ENCODE measurements around the gene CXCR1. TPM values are rescaled to one million over a fixed set of nuclear protein-coding genes. Genes with fewer than 3 reads are reported as not detected.

Gene CXCR1
- not detected for total RNA-seq

GRCh38 chr2:218166791-218167190, at the start of gene CXCR1:
TSS of gene CXCR1 (minus strand) at chr2:218166962. CDS start at chr2:218165211, 1,751 bp downstream.
- DNase-seq (peak; percentile 54), ATAC-seq (peak; percentile 91)
- H3K27me3 Mint-ChIP-seq, result peaks cover 2% of the 10 kb centered on the region
- ChIA-PET CTCF (interaction anchor here (0.8 to 3.6 kb wide), 12 partner anchors 9 to 280 kb away, joined by 3 to 23 read pairs (median 5); partner anchors contain the start of gene RUFY4), POLR2A (interaction anchor here (1.3 to 1.5 kb wide), 2 partner anchors 104 to 120 kb away, joined by 3 to 4 read pairs; partner anchors contain the start of gene PNKD)
- intact Hi-C loops (cut with micrococcal nuclease), result no loop called here
- TF ChIP-seq CTCF (IDR thresholded peaks at IDR 0.05), result no peak
- no peak within 1 kb of the TSS for H3K4me3 Mint-ChIP-seq
- peaks cover 19% of the 10 kb centered on the region for H3K4me1 Mint-ChIP-seq (ENCODE audit: low read depth)
- no peaks in the 10 kb centered on the region for H3K36me3 Mint-ChIP-seq (ENCODE audit: low read depth)
- H3K27ac Mint-ChIP-seq, result no peak within 1 kb of the TSS
- no peaks in the 10 kb centered on the region for H3K9me3 Mint-ChIP-seq

- Mint-ChIP-seq H3K9me3 (no peaks in the 10 kb centered on the region), H3K4me1 (ENCODE audit: low read depth) (peaks cover 19% of the 10 kb centered on the region), H3K4me3 (peak overlapping the region; percentile 93), H3K27me3 (no peaks in the 10 kb centered on the region), H3K27ac (peak overlapping the region; percentile 97), H3K36me3 (ENCODE audit: low read depth) (peaks cover 42% of the 10 kb centered on the region)
- CTCF ChIA-PET, result interaction anchor here (0.6 to 1.9 kb wide), 6 partner anchors 9 to 57 kb away, joined by 3 to 5 read pairs (median 4); no protein-coding TSS in a partner anchor
- ATAC-seq, result no peak
- DNase-seq, result no peak
- POLR2A ChIA-PET, result interaction anchor here (0.7 to 1.6 kb wide), 10 partner anchors 14 to 71 kb away, joined by 3 to 8 read pairs (median 3); partner anchors contain the start of genes AAMP and PNKD
- no peak for TF ChIP-seq CTCF (IDR thresholded peaks at IDR 0.05)
- intact Hi-C loops (cut with micrococcal nuclease), result loop anchor here (5.0 kb wide), 1 partner anchor 181 kb away; the partner anchor contains the start of gene CTDSP1
Observed at GRCh38 chr2:218216336-218216673, 49.5 kb upstream of the CXCR1 start.

DNA sequence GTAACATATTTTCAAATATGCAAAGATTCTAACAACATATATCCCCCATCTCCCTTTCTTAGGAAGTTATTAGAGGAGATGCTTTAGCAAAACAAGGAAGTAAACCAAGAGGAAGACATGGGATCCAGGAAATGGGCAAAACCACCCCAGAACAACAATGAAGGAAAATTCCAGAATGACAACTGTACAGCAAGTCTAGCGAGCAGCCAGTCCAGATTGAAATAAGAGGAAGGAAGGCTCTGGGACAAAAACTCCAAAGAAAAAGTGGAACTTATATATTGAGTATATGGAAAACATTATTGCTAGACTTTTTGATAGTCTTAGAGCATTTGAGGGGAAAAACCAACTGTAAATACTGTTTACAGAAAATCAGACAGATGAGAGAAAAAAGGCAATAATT, 47.4 kb upstream of the CXCR1 start:
- no peak for TF ChIP-seq CTCF (IDR thresholded peaks at IDR 0.05)
- no peak for DNase-seq

DNA sequence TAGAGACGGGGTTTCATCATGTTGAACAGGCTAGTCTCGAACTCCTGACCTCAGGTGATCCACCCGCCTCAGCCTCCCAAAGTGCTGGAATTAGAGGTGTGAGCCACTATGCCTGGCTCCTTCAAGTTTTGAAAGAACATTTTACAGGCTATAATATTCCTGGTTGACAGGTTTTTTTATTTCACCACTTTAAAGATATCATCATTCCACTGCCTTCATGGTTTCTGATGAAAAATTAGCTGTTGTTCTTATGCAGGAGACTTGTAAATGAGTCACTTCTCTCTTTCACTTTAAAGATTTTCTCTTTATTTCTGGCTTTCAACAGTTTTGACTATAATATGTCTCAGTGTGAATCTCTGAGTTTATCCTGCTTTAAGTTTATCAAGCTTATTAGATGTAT, 42.3 kb upstream of the CXCR1 start:
- Mint-ChIP-seq H3K36me3 (ENCODE audit: low read depth) (peaks cover 8% of the 10 kb centered on the region), H3K27me3 (no peaks in the 10 kb centered on the region), H3K27ac (no peak overlapping the region), H3K9me3 (peaks cover 6% of the 10 kb centered on the region), H3K4me1 (ENCODE audit: low read depth) (no peaks in the 10 kb centered on the region), H3K4me3 (no peak overlapping the region)
- no peak for TF ChIP-seq CTCF (IDR thresholded peaks at IDR 0.05)
- DNase-seq (no peak), ATAC-seq (no peak)
- CTCF ChIA-PET, result interaction anchor here (0.6 to 1.2 kb wide), 6 partner anchors 21 to 100 kb away, joined by 3 to 6 read pairs (median 4); no protein-coding TSS in a partner anchor
- POLR2A ChIA-PET, result interaction anchor here (0.7 to 1.7 kb wide), 5 partner anchors 9 to 45 kb away, joined by 3 to 5 read pairs (median 3); no protein-coding TSS in a partner anchor
- intact Hi-C loops (cut with micrococcal nuclease), result no loop called here

More for the DNA sequence above, 47.4 kb upstream of the CXCR1 start:
- intact Hi-C loops (cut with micrococcal nuclease), result no loop called here
- no peak for ATAC-seq
- Mint-ChIP-seq H3K27ac (no peak overlapping the region), H3K36me3 (ENCODE audit: low read depth) (peaks cover 26% of the 10 kb centered on the region), H3K27me3 (no peaks in the 10 kb centered on the region), H3K9me3 (peaks cover 6% of the 10 kb centered on the region), H3K4me1 (ENCODE audit: low read depth) (peaks cover 5% of the 10 kb centered on the region), H3K4me3 (no peak overlapping the region)
- CTCF ChIA-PET, result no interaction called here
- POLR2A ChIA-PET, result no interaction called here

DNA sequence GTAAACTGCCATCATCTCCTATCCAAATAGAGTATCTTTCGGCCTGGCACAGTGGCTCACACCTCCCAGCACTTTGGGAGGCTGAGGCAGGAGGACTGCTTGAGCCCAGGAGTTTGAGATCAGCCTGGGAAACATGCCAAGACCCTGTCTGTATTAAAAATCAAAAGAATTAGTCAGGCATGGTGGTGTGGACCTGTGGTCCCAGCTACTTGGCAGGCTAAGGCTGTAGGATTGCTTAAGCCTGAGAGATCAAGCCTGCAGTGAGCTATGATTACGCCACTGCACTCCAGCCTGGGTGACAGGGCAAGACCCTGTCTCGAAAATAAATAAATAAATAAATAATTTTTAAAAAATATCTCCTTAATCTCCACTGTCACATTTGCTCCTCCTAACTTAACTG, 35.5 kb upstream of the CXCR1 start:
- TF ChIP-seq CTCF (IDR thresholded peaks at IDR 0.05), result no peak
- ATAC-seq, result no peak
- Mint-ChIP-seq H3K27ac (no peak overlapping the region), H3K27me3 (no peaks in the 10 kb centered on the region), H3K4me1 (ENCODE audit: low read depth) (no peaks in the 10 kb centered on the region), H3K4me3 (no peak overlapping the region), H3K9me3 (no peaks in the 10 kb centered on the region), H3K36me3 (ENCODE audit: low read depth) (no peaks in the 10 kb centered on the region)
- CTCF ChIA-PET, result no interaction called here
- DNase-seq, result no peak
- POLR2A ChIA-PET, result interaction anchor here (0.7 kb wide), 1 partner anchor 93 kb away, joined by 3 read pairs; no protein-coding TSS in a partner anchor
- intact Hi-C loops (cut with micrococcal nuclease), result no loop called here

Measured in activated CD8-positive, alpha-beta T cell treated with anti-CD3 and anti-CD28 coated beads for 36 hours (primary cell).